ENCODE results near the gene OR4F29.
"Not testable (repeated sequence)": the region's sequence is repeated elsewhere in the genome, so short reads cannot be mapped to it uniquely, and the experiment has no call there.

OR4F29 gene

GRCh38 chr1:451578-451977 is at the start of gene OR4F29:
OR4F29 (minus strand) TSS chr1:451678; CDS start chr1:451678, 0 bp downstream.
- not testable (repeated sequence) for H3K9me3 Mint-ChIP-seq; H3K36me3 Mint-ChIP-seq; DNase-seq (ENCODE audit: low spot score in 2 of 2); ATAC-seq (ENCODE audit: low read depth); H3K4me3 Mint-ChIP-seq; H3K27ac Mint-ChIP-seq; H3K4me1 Mint-ChIP-seq; H3K27me3 Mint-ChIP-seq

Data from memory B cell (primary cell).